Activated CD8-positive, alpha-beta T cell treated with anti-CD3 and anti-CD28 coated beads for 36 hours (primary cell): Measurements from ENCODE around the gene FSIP1. TPM values are rescaled to one million over a fixed set of nuclear protein-coding genes. Genes with fewer than 3 reads are reported as not detected.

Source experiments
- ATAC-seq: fragments of 200-7000 bp; cut with Tn5 transposase; one replicate; pipeline ENCODE4 v1.10.0; 2021; ENCODE audit warnings: mild to moderate bottlenecking, moderate library complexity
- CTCF ChIA-PET: fragments of 350-600 bp; sonication (Branson Sonifier 250); formaldehyde crosslinking; loops from one replicate; lab custom pipeline; 2021; ENCODE audit warnings: antibody characterized with exemption; lab: Charles Lee
- POLR2A ChIA-PET: fragments of 350-600 bp; sonication (Branson Sonifier 250); formaldehyde crosslinking; loops from one replicate; lab custom pipeline; 2021; ENCODE audit warnings: antibody characterized with exemption; lab: Charles Lee
- DNase-seq: peaks from one replicate; pipeline ENCODE4 v3.0.0-alpha.2; 2020
- H3K27ac Mint-ChIP-seq: one replicate; pipeline ENCODE4 v1.8.0; 2021; ENCODE audit warnings: mild to moderate bottlenecking, mixed read lengths
- H3K27me3 Mint-ChIP-seq: one replicate; pipeline ENCODE4 v1.8.0; 2021; ENCODE audit warnings: mixed read lengths
- H3K36me3 Mint-ChIP-seq: one replicate; pipeline ENCODE4 v1.8.0; 2021; ENCODE audit warnings: low read depth, mixed read lengths
- H3K4me1 Mint-ChIP-seq: one replicate; pipeline ENCODE4 v1.8.0; 2021; ENCODE audit warnings: low read depth, mixed read lengths
- H3K4me3 Mint-ChIP-seq: one replicate; pipeline ENCODE4 v1.8.0; 2021; ENCODE audit warnings: mild to moderate bottlenecking, moderate library complexity, mixed read lengths
- H3K9me3 Mint-ChIP-seq: one replicate; pipeline ENCODE4 v1.8.0; 2021; ENCODE audit warnings: mixed read lengths
- intact Hi-C: fragments of 100-400 bp; cut with micrococcal nuclease; formaldehyde crosslinking; loops from one replicate; pipeline ENCODE4 v1.10.0; 2022
- total RNA-seq, 2 experiments: library from RNA; stranded (reverse); gene quantifications; one replicate each; pipeline ENCODE4 v1.2.3, GENCODE V29; 2021
- TF ChIP-seq, protein P1 (sequence below): fragments of 200-600 bp; IDR thresholded peaks from one replicate; pipeline ENCODE4 v1.8.0; 2022; ENCODE audit warnings: antibody characterized with exemption, mild to moderate bottlenecking

Gene FSIP1
- total RNA-seq = under 1 TPM; 0.36 to 0.43 TPM

DNA sequence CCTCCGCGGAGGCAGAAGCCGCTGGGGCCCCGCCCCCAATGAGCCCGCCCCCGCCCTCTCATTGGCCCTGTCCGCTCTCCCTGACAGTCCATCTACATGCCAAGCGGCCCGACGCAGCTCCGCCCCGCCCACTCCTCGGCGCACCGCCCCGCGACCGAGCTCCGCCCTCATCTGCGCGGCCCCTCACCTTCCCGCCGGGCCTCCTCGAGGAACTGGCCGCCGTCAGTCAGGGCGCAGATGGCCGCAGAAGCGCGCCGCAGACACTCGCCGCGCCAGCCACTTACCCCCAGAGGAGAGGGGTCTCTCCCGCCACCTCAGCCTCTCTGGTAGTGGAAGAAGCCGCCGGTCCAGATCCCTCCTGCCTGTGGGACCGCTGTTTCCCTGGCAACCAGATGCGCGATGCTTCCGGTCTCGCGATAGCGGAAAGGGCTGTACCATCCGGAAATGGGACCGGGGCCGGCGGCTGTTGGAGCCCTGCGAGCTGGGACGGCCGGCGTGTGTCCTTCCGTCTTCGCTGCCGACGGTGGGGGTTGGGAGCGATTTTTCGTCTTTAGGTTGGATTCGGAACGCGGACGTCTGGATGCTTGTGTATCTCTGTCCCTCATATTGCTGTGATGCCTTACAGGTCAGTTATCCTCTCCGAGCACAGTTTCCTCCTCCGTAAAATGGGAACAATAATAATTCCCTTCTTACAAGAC is at the start of gene FSIP1:
FSIP1 (minus strand) TSS at position 401 of the 698 bp plus-strand sequence. CDS start 6,317 bp downstream, outside the sequence.
- Mint-ChIP-seq H3K27me3 (no peaks in the 10 kb centered on the region), H3K36me3 (peaks cover 3% of the 10 kb centered on the region), H3K4me3 (peak within 1 kb of the TSS; percentile 78), H3K9me3 (no peaks in the 10 kb centered on the region), H3K4me1 (peaks cover 44% of the 10 kb centered on the region), H3K27ac (peak within 1 kb of the TSS; percentile 94)
- ChIA-PET POLR2A (interaction anchor here (0.9 to 1.6 kb wide), 3 partner anchors 27 to 1265 kb away, joined by 3 read pairs; no protein-coding TSS in a partner anchor), CTCF (interaction anchor here (0.9 to 2.6 kb wide), 6 partner anchors 17 to 1084 kb away, joined by 3 to 8 read pairs (median 4); no protein-coding TSS in a partner anchor)
- peak; percentile 99 for ATAC-seq
- peak; percentile 98 for DNase-seq
- intact Hi-C loops = loop anchor here (5.0 to 10.0 kb wide), 2 partner anchors 150 to 252 kb away; partner anchors contain the start of genes EIF2AK4 and SRP14
- TF ChIP-seq, protein P1, sequence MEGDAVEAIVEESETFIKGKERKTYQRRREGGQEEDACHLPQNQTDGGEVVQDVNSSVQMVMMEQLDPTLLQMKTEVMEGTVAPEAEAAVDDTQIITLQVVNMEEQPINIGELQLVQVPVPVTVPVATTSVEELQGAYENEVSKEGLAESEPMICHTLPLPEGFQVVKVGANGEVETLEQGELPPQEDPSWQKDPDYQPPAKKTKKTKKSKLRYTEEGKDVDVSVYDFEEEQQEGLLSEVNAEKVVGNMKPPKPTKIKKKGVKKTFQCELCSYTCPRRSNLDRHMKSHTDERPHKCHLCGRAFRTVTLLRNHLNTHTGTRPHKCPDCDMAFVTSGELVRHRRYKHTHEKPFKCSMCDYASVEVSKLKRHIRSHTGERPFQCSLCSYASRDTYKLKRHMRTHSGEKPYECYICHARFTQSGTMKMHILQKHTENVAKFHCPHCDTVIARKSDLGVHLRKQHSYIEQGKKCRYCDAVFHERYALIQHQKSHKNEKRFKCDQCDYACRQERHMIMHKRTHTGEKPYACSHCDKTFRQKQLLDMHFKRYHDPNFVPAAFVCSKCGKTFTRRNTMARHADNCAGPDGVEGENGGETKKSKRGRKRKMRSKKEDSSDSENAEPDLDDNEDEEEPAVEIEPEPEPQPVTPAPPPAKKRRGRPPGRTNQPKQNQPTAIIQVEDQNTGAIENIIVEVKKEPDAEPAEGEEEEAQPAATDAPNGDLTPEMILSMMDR = no peak

DNA sequence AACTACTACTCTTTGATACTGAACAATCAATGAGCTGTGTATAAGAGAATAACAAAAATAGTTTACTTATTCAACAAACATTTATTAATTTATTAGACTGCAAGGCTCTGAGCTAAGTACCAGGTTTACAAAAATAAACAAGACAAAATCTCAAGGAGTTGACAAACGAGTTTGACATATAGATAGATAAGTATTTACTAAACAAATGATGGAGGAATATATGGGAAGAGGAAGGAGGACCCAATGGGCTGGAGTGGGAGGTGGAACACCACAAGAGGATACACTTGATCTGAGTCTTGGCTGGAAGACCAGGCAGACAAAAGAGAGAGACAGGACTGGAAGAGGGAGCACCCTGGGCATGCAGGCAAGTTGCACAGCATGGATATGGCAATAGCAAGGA is 47.5 kb upstream of the FSIP1 start:
- intact Hi-C loops = no loop called here
- TF ChIP-seq, protein P1 = no peak
- DNase-seq = no peak
- Mint-ChIP-seq H3K27me3 (peaks cover 29% of the 10 kb centered on the region), H3K4me1 (no peaks in the 10 kb centered on the region), H3K9me3 (no peaks in the 10 kb centered on the region), H3K4me3 (no peak overlapping the region), H3K36me3 (no peaks in the 10 kb centered on the region), H3K27ac (no peak overlapping the region)
- ChIA-PET POLR2A (no interaction called here), CTCF (interaction anchor here (1.0 kb wide), 1 partner anchor 16 kb away, joined by 3 read pairs; no protein-coding TSS in a partner anchor)
- no peak for ATAC-seq

DNA sequence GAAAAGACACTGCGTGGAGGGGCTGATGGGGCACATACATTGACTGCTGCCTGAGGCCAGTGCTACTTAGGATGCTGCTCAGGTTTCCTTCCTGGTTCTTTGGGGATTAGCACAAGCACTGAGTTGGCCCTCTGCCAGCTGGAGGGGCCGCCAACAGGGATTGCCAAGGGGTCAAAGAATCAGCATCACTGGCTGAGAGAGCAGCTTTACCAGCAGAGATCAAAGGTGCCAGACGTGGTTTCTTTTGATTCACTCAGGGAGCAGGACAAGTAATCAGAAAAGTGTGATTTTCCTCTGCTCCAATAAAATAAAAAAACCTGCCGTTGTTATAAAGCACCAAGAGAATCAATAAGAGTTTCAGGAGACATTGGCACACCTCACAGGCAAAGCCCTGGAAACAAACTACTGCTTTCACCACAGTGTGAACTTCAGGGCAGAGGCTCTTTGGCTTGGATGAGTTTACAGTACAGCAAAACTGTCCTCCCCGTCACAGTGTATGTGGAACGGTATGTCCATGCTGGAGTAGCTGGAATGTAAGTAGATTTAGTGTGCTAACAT is 45.8 kb upstream of the FSIP1 start:
- intact Hi-C loops = no loop called here
- Mint-ChIP-seq H3K27ac (no peak overlapping the region), H3K9me3 (no peaks in the 10 kb centered on the region), H3K4me3 (no peak overlapping the region), H3K36me3 (no peaks in the 10 kb centered on the region), H3K27me3 (peaks cover 29% of the 10 kb centered on the region), H3K4me1 (no peaks in the 10 kb centered on the region)
- ChIA-PET POLR2A (no interaction called here), CTCF (no interaction called here)
- DNase-seq (no peak), ATAC-seq (no peak)
- TF ChIP-seq, protein P1 = no peak

DNA sequence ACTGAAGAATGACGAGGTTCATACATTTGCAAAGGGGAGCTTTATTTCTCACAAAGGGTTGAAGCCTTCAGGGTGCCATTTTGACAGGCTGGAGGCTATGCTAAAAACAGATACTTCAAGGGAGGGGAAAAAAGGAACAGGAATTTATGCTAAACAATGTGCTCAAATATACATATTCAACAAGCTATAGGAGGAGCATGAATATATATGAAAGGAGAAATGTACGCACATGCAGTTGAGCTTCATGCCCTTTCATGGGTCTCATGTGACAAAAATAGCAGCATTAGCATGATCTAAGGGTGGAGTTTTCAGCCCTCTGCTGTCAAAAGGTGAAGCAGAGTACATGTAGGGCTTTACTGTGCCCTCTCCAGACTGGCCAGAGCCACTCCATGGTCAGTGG is 44.3 kb upstream of the FSIP1 start:
- POLR2A ChIA-PET = no interaction called here

More for the DNA sequence above, 44.3 kb upstream of the FSIP1 start:
- CTCF ChIA-PET = interaction anchor here (0.6 to 0.9 kb wide), 2 partner anchors 9 to 957 kb away, joined by 3 read pairs; no protein-coding TSS in a partner anchor
- no peak for ATAC-seq
- TF ChIP-seq, protein P1 = no peak
- DNase-seq = no peak
- no peak overlapping the region for H3K4me3 Mint-ChIP-seq
- H3K27ac Mint-ChIP-seq = no peak overlapping the region
- no peaks in the 10 kb centered on the region for H3K4me1 Mint-ChIP-seq
- intact Hi-C loops = no loop called here
- H3K36me3 Mint-ChIP-seq = no peaks in the 10 kb centered on the region
- peaks cover 19% of the 10 kb centered on the region for H3K27me3 Mint-ChIP-seq
- no peaks in the 10 kb centered on the region for H3K9me3 Mint-ChIP-seq
